GM12878 (cell line): ENCODE measurements around the gene MRGPRX1.
"Not testable (repeated sequence)": the region's sequence is repeated elsewhere in the genome, so short reads cannot be mapped to it uniquely, and the experiment has no call there.

Source experiments
- CREB1 ChIP-seq: IDR thresholded peaks from 2 replicates; pipeline ENCODE4 v1.6.1; 2012; ENCODE audit warnings: low read depth, mild to moderate bottlenecking, inconsistent platforms
- E2F4 ChIP-seq: IDR thresholded peaks from 2 replicates; pipeline ENCODE4 v1.6.1; 2012; ENCODE audit warnings: low read depth, low read length, improper control_type of control experiment
- ELK1 ChIP-seq: IDR thresholded peaks from 2 replicates; pipeline ENCODE4 v1.6.1; 2012; ENCODE audit warnings: low read depth, low read length, improper control_type of control experiment
- HDAC6 ChIP-seq: fragments of 200-600 bp; sonication (generic); IDR thresholded peaks from one replicate; pipeline ENCODE4 v1.8.0; 2017; ENCODE audit warnings: antibody characterized with exemption; ENCODE audit not compliant: unreplicated experiment
- ZBTB4 ChIP-seq: fragments of 450-650 bp; formaldehyde crosslinking; IDR thresholded peaks from 2 replicates; pipeline ENCODE4 v1.4.0; 2022; ENCODE audit warnings: mild to moderate bottlenecking, moderate library complexity

- not testable (repeated sequence) for TF ChIP-seq CREB1; ELK1; HDAC6; ZBTB4 (CRISPR knock-in tag); E2F4
Observed at GRCh38 chr11:18900151-18900611, 39.0 kb downstream of the MRGPRX1 start.
